ENCODE results near the gene PRORP.

DNA sequence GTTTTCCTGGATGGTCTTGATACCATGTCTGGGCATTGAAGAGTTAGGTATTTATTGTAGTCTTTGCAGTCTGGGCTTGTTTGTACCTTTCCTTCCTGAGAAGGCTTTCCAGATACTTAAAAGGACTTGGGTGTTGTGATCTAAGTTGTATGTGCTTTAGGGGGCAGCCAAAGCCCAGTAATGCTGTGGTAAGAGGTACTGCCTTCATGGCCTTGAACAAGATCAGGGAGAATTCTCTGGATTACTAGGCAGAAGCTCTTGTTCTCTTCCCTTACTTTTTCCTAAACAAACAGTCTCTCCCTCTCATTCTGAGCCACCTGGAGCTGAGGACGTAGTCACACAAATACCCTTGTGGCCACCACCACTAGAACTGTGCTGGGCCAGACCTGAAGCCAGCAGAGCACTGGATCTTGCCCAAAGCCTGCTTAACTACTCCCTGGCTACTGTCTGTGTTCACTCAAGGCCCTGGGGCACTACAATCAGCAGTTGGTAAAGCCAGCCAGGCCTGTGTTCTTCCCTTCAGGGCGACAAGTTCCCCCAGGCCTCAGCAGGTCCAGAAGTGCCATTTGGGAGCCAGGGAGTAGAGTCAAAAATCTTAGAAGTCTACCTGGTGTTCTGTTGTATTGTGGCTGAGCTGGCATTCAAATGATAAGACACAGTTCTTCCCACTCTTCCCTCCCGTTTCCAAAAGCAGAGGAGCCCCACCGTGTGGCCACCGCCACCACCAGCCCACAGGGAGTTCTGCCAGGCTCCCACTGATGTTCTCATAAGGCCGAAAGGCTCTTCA is 11.4 kb downstream of the PRORP start:
- TF ChIP-seq, protein P1, sequence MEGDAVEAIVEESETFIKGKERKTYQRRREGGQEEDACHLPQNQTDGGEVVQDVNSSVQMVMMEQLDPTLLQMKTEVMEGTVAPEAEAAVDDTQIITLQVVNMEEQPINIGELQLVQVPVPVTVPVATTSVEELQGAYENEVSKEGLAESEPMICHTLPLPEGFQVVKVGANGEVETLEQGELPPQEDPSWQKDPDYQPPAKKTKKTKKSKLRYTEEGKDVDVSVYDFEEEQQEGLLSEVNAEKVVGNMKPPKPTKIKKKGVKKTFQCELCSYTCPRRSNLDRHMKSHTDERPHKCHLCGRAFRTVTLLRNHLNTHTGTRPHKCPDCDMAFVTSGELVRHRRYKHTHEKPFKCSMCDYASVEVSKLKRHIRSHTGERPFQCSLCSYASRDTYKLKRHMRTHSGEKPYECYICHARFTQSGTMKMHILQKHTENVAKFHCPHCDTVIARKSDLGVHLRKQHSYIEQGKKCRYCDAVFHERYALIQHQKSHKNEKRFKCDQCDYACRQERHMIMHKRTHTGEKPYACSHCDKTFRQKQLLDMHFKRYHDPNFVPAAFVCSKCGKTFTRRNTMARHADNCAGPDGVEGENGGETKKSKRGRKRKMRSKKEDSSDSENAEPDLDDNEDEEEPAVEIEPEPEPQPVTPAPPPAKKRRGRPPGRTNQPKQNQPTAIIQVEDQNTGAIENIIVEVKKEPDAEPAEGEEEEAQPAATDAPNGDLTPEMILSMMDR (conservative IDR thresholded peaks at IDR 0.05) = no peak
- no peak for TF ChIP-seq ZFX (IDR thresholded peaks at IDR 0.05)

Measured in C4-2B (cell line).